Measurements from ENCODE around the gene ANKRD11.

Gene ANKRD11

DNA sequence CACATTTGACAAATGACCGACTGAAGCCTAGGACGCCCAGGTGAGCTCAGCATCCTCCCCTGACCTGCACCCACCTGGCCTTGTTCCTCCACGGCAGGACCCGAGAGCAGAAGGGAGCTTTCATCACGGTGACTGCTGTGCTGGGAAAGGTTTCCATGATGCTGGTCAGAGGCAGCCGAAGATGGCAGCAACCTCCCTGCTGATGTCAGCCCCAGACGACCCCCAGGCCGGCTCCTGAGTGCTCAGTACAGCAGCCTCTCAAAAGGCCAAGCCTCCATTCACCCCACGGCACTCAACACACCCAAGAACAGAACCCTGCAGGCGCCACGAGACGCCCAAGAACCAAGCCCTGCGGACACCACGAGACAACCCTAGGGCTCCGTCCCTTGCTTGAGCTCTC is 119.8 kb downstream of the ANKRD11 start:
- H3K27me3 ChIP-seq (ENCODE audit: control insufficient read depth in 1 of 2, insufficient read depth in 1 of 2, low read length in 2 of 2), result no peaks in the 10 kb centered on the region
- no peak overlapping the region for H2BK15ac ChIP-seq (ENCODE audit: low read depth, poor library complexity, severe bottlenecking)
- no peak overlapping the region for H4K8ac ChIP-seq (ENCODE audit: low read length)
- H3K36me3 ChIP-seq (ENCODE audit: control insufficient read depth in 1 of 2, insufficient read depth in 2 of 2, low read depth in 1 of 2, low read length in 2 of 2), result peaks cover 10 to 14% of the 10 kb centered on the region in 2 experiments
- no peak overlapping the region for H3K23ac ChIP-seq (ENCODE audit: low read length in 2 of 2)
- H3K14ac ChIP-seq (ENCODE audit: low read length in 2 of 2), result no peak overlapping the region
- no peak overlapping the region for H3K4me3 ChIP-seq (ENCODE audit: insufficient read depth in 1 of 2, low read depth in 1 of 2, low read length in 2 of 2)
- no peak overlapping the region for H2BK12ac ChIP-seq (ENCODE audit: low read length in 2 of 2)
- peaks cover 6% of the 10 kb centered on the region for H3K79me1 ChIP-seq (replicated peaks; ENCODE audit: low read length, poor library complexity, severe bottlenecking)
- no peak overlapping the region for H2AFZ ChIP-seq (ENCODE audit: low read depth, low read length)
- H3K4me1 ChIP-seq (ENCODE audit: control insufficient read depth, insufficient read depth, low read depth, low read length), result peaks cover 63% of the 10 kb centered on the region
- H3K4ac ChIP-seq (ENCODE audit: low read depth in 1 of 2, low read length in 2 of 2), result no peak overlapping the region
- WGBS, result 97% methylated on average over 15 of the region's 15 CpGs
- H3K4me2 ChIP-seq (ENCODE audit: low read length, poor library complexity, severe bottlenecking), result no peak overlapping the region
- no peak overlapping the region for H2BK5ac ChIP-seq (ENCODE audit: low read depth, low read length, poor library complexity, severe bottlenecking)
- H3K9ac ChIP-seq (ENCODE audit: low read length), result no peak overlapping the region
- H2AK5ac ChIP-seq (ENCODE audit: low read length, severe bottlenecking), result no peak overlapping the region
- H3K18ac ChIP-seq (ENCODE audit: low read depth in 1 of 2, low read length in 2 of 2), result no peak overlapping the region
- no peak overlapping the region for H2BK120ac ChIP-seq (ENCODE audit: low read depth, low read length)
- no peak overlapping the region for H4K91ac ChIP-seq (ENCODE audit: low read length)
- H3K9me3 ChIP-seq (ENCODE audit: control insufficient read depth, low read length), result no peaks in the 10 kb centered on the region
- H3K27ac ChIP-seq (ENCODE audit: low read length, poor library complexity, severe bottlenecking), result no peak overlapping the region
- no peak for DNase-seq

DNA sequence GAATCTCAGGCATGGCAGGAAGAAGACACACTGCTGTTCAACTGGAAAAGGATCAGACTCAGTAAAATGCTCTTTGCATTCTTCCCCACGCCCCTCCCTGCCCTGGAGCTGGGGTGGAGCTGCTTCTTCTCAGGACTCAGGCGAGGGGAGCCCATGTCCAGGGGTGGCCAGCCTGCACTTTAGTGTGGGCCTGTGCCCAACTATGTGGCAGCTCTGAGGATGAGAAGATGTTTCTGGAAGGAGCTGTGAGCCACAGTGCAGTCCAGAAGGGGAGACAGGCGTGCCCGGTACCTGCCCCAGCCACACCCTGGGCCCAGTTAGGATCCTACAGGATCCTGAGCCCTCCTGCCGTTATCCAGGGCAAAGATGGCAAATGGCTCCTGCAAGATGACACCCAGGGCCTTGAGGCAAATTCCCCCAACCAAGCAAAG is 120.3 kb downstream of the ANKRD11 start:
- Histone ChIP-seq H3K27me3 (ENCODE audit: control insufficient read depth in 1 of 2, insufficient read depth in 1 of 2, low read length in 2 of 2) (no peaks in the 10 kb centered on the region), H2BK5ac (ENCODE audit: low read depth, low read length, poor library complexity, severe bottlenecking) (no peak overlapping the region), H4K91ac (ENCODE audit: low read length) (no peak overlapping the region), H3K9ac (ENCODE audit: low read length) (no peak overlapping the region), H3K4me3 (ENCODE audit: insufficient read depth in 1 of 2, low read depth in 1 of 2, low read length in 2 of 2) (no peak overlapping the region), H2BK120ac (ENCODE audit: low read depth, low read length) (no peak overlapping the region), H3K79me1 (replicated peaks; ENCODE audit: low read length, poor library complexity, severe bottlenecking) (peaks cover 8% of the 10 kb centered on the region), H2AK5ac (ENCODE audit: low read length, severe bottlenecking) (no peak overlapping the region), H3K27ac (ENCODE audit: low read length, poor library complexity, severe bottlenecking) (no peak overlapping the region), H2BK15ac (ENCODE audit: low read depth, poor library complexity, severe bottlenecking) (no peak overlapping the region), H4K8ac (ENCODE audit: low read length) (no peak overlapping the region), H3K9me3 (ENCODE audit: control insufficient read depth, low read length) (no peaks in the 10 kb centered on the region), H3K18ac (ENCODE audit: low read depth in 1 of 2, low read length in 2 of 2) (no peak overlapping the region), H3K4ac (ENCODE audit: low read depth in 1 of 2, low read length in 2 of 2) (no peak overlapping the region), H3K14ac (ENCODE audit: low read length in 2 of 2) (no peak overlapping the region), H2BK12ac (ENCODE audit: low read length in 2 of 2) (no peak overlapping the region), H2AFZ (ENCODE audit: low read depth, low read length) (no peak overlapping the region), H3K36me3 (ENCODE audit: control insufficient read depth in 1 of 2, insufficient read depth in 2 of 2, low read depth in 1 of 2, low read length in 2 of 2) (peaks cover 10 to 14% of the 10 kb centered on the region in 2 experiments), H3K4me1 (ENCODE audit: control insufficient read depth, insufficient read depth, low read depth, low read length) (peaks cover 65% of the 10 kb centered on the region), H3K23ac (ENCODE audit: low read length in 2 of 2) (no peak overlapping the region), H3K4me2 (ENCODE audit: low read length, poor library complexity, severe bottlenecking) (no peak overlapping the region)
- DNase-seq, result peak; percentile 30
- WGBS, result 90% methylated on average over 5 of the region's 5 CpGs

DNA sequence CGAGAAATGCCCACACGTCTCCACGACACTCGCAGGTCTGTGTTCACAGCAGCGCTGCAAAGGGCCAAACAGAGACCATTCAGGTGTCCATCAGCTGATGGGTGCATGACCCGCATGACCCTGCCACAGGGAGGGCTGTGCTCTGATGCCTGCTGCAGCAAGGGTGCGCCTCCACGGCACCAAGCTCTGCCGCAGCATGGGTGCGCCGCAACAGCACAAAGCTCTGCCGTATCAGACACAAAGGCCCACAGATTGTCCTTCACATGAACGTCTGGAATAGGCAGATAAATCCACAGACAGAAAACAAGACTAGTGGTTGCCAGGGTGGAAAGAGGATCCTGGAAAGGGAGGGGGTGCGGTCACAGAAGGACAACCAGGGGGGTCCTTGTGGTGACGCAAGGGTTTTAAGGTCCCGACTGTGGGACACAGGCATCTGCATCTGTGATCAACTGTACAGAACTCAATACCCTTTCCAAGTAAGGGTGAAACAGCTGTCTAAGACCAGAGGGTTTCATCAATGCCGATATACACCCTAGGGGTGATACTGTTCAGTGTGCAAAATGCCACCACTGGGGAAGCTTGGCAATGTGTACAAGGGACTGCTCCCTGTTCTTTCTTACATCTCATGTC is 121.0 kb downstream of the ANKRD11 start:
- peak overlapping the region in 1 of 2 experiments; percentile 34 for H2BK12ac ChIP-seq (ENCODE audit: low read length in 2 of 2)
- no peak overlapping the region for H3K23ac ChIP-seq (ENCODE audit: low read length in 2 of 2)
- no peak overlapping the region for H2BK5ac ChIP-seq (ENCODE audit: low read depth, low read length, poor library complexity, severe bottlenecking)
- peaks cover 68% of the 10 kb centered on the region for H3K4me1 ChIP-seq (ENCODE audit: control insufficient read depth, insufficient read depth, low read depth, low read length)
- no peak overlapping the region for H3K4ac ChIP-seq (ENCODE audit: low read depth in 1 of 2, low read length in 2 of 2)
- H3K27ac ChIP-seq (ENCODE audit: low read length, poor library complexity, severe bottlenecking), result peak overlapping the region; percentile 2
- peak overlapping the region; percentile 57 for H2AK5ac ChIP-seq (ENCODE audit: low read length, severe bottlenecking)
- H3K18ac ChIP-seq (ENCODE audit: low read depth in 1 of 2, low read length in 2 of 2), result peak overlapping the region in 1 of 2 experiments; percentile 73
- H3K36me3 ChIP-seq (ENCODE audit: control insufficient read depth in 1 of 2, insufficient read depth in 2 of 2, low read depth in 1 of 2, low read length in 2 of 2), result peaks cover 10 to 14% of the 10 kb centered on the region in 2 experiments
- H2AFZ ChIP-seq (ENCODE audit: low read depth, low read length), result no peak overlapping the region
- H2BK120ac ChIP-seq (ENCODE audit: low read depth, low read length), result no peak overlapping the region
- H3K79me1 ChIP-seq (replicated peaks; ENCODE audit: low read length, poor library complexity, severe bottlenecking), result peaks cover 8% of the 10 kb centered on the region
- no peaks in the 10 kb centered on the region for H3K9me3 ChIP-seq (ENCODE audit: control insufficient read depth, low read length)
- H3K27me3 ChIP-seq (ENCODE audit: control insufficient read depth in 1 of 2, insufficient read depth in 1 of 2, low read length in 2 of 2), result no peaks in the 10 kb centered on the region
- no peak overlapping the region for H3K4me2 ChIP-seq (ENCODE audit: low read length, poor library complexity, severe bottlenecking)
- H3K4me3 ChIP-seq (ENCODE audit: insufficient read depth in 1 of 2, low read depth in 1 of 2, low read length in 2 of 2), result no peak overlapping the region
- WGBS, result 96% methylated on average over 17 of the region's 17 CpGs
- no peak overlapping the region for H2BK15ac ChIP-seq (ENCODE audit: low read depth, poor library complexity, severe bottlenecking)
- no peak overlapping the region for H3K9ac ChIP-seq (ENCODE audit: low read length)
- H4K8ac ChIP-seq (ENCODE audit: low read length), result peak overlapping the region; percentile 48
- no peak overlapping the region for H4K91ac ChIP-seq (ENCODE audit: low read length)
- peak overlapping the region in 1 of 2 experiments; percentile 86 for H3K14ac ChIP-seq (ENCODE audit: low read length in 2 of 2)
- no peak for DNase-seq

DNA sequence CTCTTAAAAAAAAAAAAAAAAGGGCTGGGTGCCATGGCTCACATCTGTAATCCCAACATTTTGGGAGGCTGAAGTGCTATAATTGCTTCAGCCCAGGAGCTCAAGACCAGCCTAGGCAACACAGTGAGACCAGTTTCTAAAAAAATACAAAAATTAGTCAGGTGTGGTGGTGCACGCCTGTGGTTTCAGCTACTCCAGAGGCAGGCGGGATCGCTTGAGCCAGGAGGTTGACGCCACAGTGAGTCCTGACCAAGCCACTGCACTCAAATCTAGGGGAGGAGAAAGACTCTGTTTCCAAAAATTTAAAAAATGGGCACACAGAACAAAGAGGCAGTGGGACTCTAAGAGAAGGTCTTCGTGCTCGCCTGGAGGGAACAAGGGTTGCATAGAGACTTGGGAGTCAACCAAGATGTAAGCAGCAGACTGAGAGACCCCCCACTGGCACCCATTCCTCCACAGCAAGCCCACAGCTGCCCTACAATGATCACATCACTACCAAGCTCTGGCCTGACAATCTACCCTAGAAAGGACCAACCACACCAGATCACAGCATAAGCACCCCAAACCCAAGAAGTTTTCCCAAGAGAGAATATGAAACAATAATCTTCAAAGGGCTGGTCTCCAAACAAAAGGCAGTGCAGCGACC is 121.6 kb downstream of the ANKRD11 start:
- no peak for DNase-seq
- Histone ChIP-seq H3K4me3 (ENCODE audit: insufficient read depth in 1 of 2, low read depth in 1 of 2, low read length in 2 of 2) (no peak overlapping the region), H3K9me3 (ENCODE audit: control insufficient read depth, low read length) (no peaks in the 10 kb centered on the region), H3K23ac (ENCODE audit: low read length in 2 of 2) (no peak overlapping the region), H3K27me3 (ENCODE audit: control insufficient read depth in 1 of 2, insufficient read depth in 1 of 2, low read length in 2 of 2) (no peaks in the 10 kb centered on the region), H3K4me2 (ENCODE audit: low read length, poor library complexity, severe bottlenecking) (no peak overlapping the region), H3K18ac (ENCODE audit: low read depth in 1 of 2, low read length in 2 of 2) (no peak overlapping the region), H2BK120ac (ENCODE audit: low read depth, low read length) (no peak overlapping the region), H3K27ac (ENCODE audit: low read length, poor library complexity, severe bottlenecking) (no peak overlapping the region), H3K4ac (ENCODE audit: low read depth in 1 of 2, low read length in 2 of 2) (no peak overlapping the region), H2AFZ (ENCODE audit: low read depth, low read length) (no peak overlapping the region), H2AK5ac (ENCODE audit: low read length, severe bottlenecking) (no peak overlapping the region), H3K79me1 (replicated peaks; ENCODE audit: low read length, poor library complexity, severe bottlenecking) (peaks cover 8% of the 10 kb centered on the region), H2BK15ac (ENCODE audit: low read depth, poor library complexity, severe bottlenecking) (no peak overlapping the region), H2BK5ac (ENCODE audit: low read depth, low read length, poor library complexity, severe bottlenecking) (no peak overlapping the region), H3K14ac (ENCODE audit: low read length in 2 of 2) (no peak overlapping the region), H3K36me3 (ENCODE audit: control insufficient read depth in 1 of 2, insufficient read depth in 2 of 2, low read depth in 1 of 2, low read length in 2 of 2) (peaks cover 10 to 14% of the 10 kb centered on the region in 2 experiments), H2BK12ac (ENCODE audit: low read length in 2 of 2) (no peak overlapping the region), H4K8ac (ENCODE audit: low read length) (no peak overlapping the region), H4K91ac (ENCODE audit: low read length) (no peak overlapping the region), H3K4me1 (ENCODE audit: control insufficient read depth, insufficient read depth, low read depth, low read length) (peaks cover 71% of the 10 kb centered on the region), H3K9ac (ENCODE audit: low read length) (no peak overlapping the region)
- 94% methylated on average over 7 of the region's 7 CpGs for WGBS

Measured in mesenchymal stem cell (in vitro differentiated cells and primary cell).